Measurements from ENCODE around the gene ITGB6. TPM values are rescaled to one million over a fixed set of nuclear protein-coding genes. Genes with fewer than 3 reads are reported as not detected.

ITGB6 gene
- total and polyA plus RNA-seq, 2 of the 8 experiments (the other 6 are each of a cell fraction or from before 2014, with no cell fraction given): not detected

DNA sequence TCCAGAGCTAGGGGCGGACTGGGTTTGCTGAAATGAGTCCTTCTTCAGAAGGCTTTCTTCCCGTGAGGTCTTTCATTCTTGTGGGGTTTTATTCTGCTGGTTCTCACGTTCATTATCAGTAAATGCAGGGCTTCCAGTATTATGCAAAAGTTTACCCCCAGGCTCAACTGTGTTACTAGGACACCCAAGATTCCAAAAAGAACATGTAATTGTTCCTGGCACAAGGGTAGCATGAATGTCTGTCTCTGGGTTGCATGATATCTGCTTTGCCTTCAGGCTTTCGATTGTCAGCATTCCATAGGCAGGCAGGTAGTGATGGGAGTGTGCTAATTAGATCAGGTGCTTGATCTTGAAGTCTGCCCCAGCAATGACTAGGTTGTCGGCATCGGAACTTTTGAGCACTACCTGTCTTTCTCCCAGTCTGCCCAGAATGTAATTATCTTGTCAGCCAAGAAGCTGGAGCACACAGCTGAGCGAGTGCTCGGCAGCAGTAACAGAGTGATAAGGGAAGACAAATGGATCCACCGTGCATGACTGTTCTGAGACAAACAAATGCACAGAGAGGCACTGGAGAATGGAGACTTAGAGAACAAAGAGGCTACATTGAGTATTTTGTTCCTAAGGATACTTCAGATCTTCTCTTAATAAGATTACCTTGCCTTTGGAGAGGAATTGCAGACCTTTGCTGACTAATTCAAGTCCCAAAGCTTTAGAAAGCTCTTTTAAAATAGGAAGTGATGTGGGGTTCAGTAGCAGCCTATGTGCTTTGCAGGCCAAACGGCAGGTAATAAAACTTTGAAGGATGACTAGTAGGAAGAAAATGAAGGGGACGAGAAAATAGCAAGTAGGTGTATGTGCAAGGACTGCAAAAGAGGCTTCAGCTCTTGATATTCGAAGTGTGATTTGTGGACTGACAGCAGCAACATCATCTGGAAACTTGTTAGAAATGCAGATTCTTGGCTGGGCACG lies 41.9 kb downstream of the ITGB6 start:
- FAIRE-seq: no peak
- Histone ChIP-seq H3K27ac (ENCODE audit: low read depth, low read length) (no peak overlapping the region), H4K20me1 (replicated peaks in 1 of 2; ENCODE audit: control insufficient read depth in 1 of 2, insufficient read depth in 2 of 2, low read length in 2 of 2) (no peaks in the 10 kb centered on the region)
- TF ChIP-seq, protein P1, sequence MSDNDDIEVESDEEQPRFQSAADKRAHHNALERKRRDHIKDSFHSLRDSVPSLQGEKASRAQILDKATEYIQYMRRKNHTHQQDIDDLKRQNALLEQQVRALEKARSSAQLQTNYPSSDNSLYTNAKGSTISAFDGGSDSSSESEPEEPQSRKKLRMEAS (IDR thresholded peaks at IDR 0.05): no peak
- TF ChIP-seq MAFK (IDR thresholded peaks at IDR 0.05; ENCODE audit: low read depth, low read length) (no peak), TEAD4 (IDR thresholded peaks at IDR 0.05; ENCODE audit: low read depth, low read length) (no peak)

More for the DNA sequence above, 41.9 kb downstream of the ITGB6 start:
- Histone ChIP-seq H3K4me2 (ENCODE audit: insufficient read depth in 1 of 2, low read depth in 2 of 2, low read length in 2 of 2) (no peak overlapping the region), H2BK120ac (replicated peaks; ENCODE audit: low read depth, low read length) (no peak overlapping the region), H3K56ac (replicated peaks; ENCODE audit: insufficient read length, low read depth, low read length) (no peak overlapping the region), H2BK5ac (ENCODE audit: low read depth, low read length) (no peak overlapping the region), H3K27me3 (replicated peaks in 1 of 4; ENCODE audit: control insufficient read depth in 3 of 4, extremely low read depth in 1 of 4, insufficient read depth in 3 of 4, low read length in 3 of 4) (no peaks in the 10 kb centered on the region), H3K9me3 (ENCODE audit: insufficient read depth in 2 of 2, low read depth in 1 of 2, low read length in 1 of 2) (no peaks in the 10 kb centered on the region; a peak in 1 of 4 replicates), H4K8ac (ENCODE audit: extremely low read depth, insufficient read depth, low read length) (no peak overlapping the region), H2AK5ac (ENCODE audit: low read depth, low read length) (no peak overlapping the region), H3K9ac (replicated peaks in 1 of 4; ENCODE audit: extremely low read depth in 1 of 4, low read depth in 3 of 4, low read length in 3 of 4) (no peak overlapping the region), H2BK20ac (ENCODE audit: low read length) (no peak overlapping the region), H3K79me1 (ENCODE audit: low read depth, low read length) (no peaks in the 10 kb centered on the region), H3K4me1 (replicated peaks in 1 of 4; ENCODE audit: control insufficient read depth in 3 of 4, insufficient read depth in 4 of 4, low read length in 3 of 4) (peaks cover 0 to 3% (median 0%) of the 10 kb centered on the region in 4 experiments; a peak in 1 of 7 replicates), H3K23ac (ENCODE audit: insufficient read length) (no peak overlapping the region), H4K91ac (replicated peaks; ENCODE audit: insufficient read length, low read length) (no peak overlapping the region), H3K36me3 (ENCODE audit: control insufficient read depth in 2 of 4, insufficient read depth in 4 of 4, low read length in 3 of 4) (no peaks in the 10 kb centered on the region), H3K14ac (ENCODE audit: insufficient read length) (no peak overlapping the region), H2AFZ (ENCODE audit: low read length) (peak overlapping the region; percentile 84), H3K79me2 (ENCODE audit: control insufficient read depth in 1 of 2, insufficient read depth in 2 of 2, low read length in 2 of 2) (no peaks in the 10 kb centered on the region), H2BK12ac (ENCODE audit: low read depth, low read length) (no peak overlapping the region), H3K4me3 (ENCODE audit: extremely low read depth in 1 of 4, insufficient read depth in 2 of 4, low read depth in 3 of 4, low read length in 4 of 4) (no peak overlapping the region), H3K18ac (ENCODE audit: extremely low read depth, low read length) (no peak overlapping the region), H3K23me2 (ENCODE audit: low read depth, low read length) (no peaks in the 10 kb centered on the region), H3K4ac (replicated peaks; ENCODE audit: insufficient read length, low read depth, low read length) (no peak overlapping the region), H2BK15ac (ENCODE audit: low read length) (peak overlapping the region; percentile 1; the same call in 1 of the 2 replicates), H4K5ac (ENCODE audit: insufficient read length, low read depth, low read length) (no peak overlapping the region)
- ChIA-PET CTCF (ENCODE audit: partially characterized antibody) (interaction anchor here (1.0 kb wide), 1 partner anchor 812 kb away, joined by 3 read pairs; no protein-coding TSS in a partner anchor), POLR2A (ENCODE audit: partially characterized antibody) (no interaction called here)
- no peak for DNase-seq (ENCODE audit: low read depth in 1 of 2, low spot score in 2 of 2)
- WGBS, 2 experiments (ENCODE audit: extremely low coverage in 1 of 2, insufficient coverage in 1 of 2, insufficient read length in 1 of 2, insufficient replicate concordance in 2 of 2, low coverage in 1 of 2, low lambda C conversion rate in 2 of 2, missing lambda C conversion rate in 1 of 2): 87% methylated on average over 13 of the region's 13 CpGs; no CpG with 5 or more reads in 1 of the 2 experiments

Data from H1 (cell line).